Measurements from ENCODE around the gene PLEKHA1. TPM values are rescaled to one million over a fixed set of nuclear protein-coding genes. Genes with fewer than 3 reads are reported as not detected.

Gene PLEKHA1
- total and polyA plus RNA-seq, 2 of the 13 experiments (the other 11 are each of a cell fraction or from before 2014, with no cell fraction given): 32.2 to 53.3 TPM

DNA sequence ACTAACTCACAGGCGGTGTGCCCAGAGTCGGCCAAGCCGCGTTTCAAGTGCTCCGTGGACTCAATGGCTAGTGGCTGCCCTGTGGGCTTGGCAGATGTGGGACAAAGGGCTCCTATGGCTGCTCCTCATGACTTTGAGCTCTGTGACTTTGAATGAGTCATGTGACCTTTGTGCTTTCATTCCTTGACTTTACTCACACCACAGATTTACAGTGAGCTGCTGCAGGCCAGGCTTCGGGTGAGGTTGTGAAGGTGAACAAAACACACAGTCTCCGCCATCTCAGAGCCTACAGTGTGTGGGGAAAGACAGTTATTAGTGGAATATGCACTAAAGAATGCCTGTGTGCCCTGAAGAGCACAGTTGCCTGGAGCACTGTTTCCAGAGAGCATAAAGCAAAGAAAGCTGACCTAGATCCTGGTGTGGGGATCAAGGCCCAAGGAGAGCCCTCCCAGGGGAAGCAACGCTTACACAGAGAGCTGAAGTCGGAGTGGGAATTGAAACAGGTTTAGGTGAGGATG lies 29.7 kb upstream of the PLEKHA1 start (continued):
- TF ChIP-seq CCDC6 (CRISPR knock-in tag; IDR thresholded peaks at IDR 0.05) (no peak; the same call in 1 of the 2 replicates), SNAI1 (CRISPR knock-in tag; IDR thresholded peaks at IDR 0.05; ENCODE audit: borderline replicate concordance) (no peak), HNF4A (CRISPR knock-in tag; IDR thresholded peaks at IDR 0.05) (peak; percentile 95), IKZF4 (CRISPR knock-in tag; IDR thresholded peaks at IDR 0.05; ENCODE audit: borderline replicate concordance, low read depth, not compliant biosample characterization) (no peak), ZFP90 (CRISPR knock-in tag; IDR thresholded peaks at IDR 0.05; ENCODE audit: borderline replicate concordance) (0 out of 2 replicates have a peak, but pooled peaks have one; percentile 50), RFX3 (CRISPR knock-in tag; IDR thresholded peaks at IDR 0.05) (no peak), ZNF234 (CRISPR knock-in tag; conservative IDR thresholded peaks at IDR 0.05) (no peak), NBN (conservative IDR thresholded peaks at IDR 0.05) (no peak), HOXA7 (CRISPR knock-in tag; IDR thresholded peaks at IDR 0.05) (no peak), ZNF776 (CRISPR knock-in tag; IDR thresholded peaks at IDR 0.05) (no peak), ZNF451 (CRISPR knock-in tag; IDR thresholded peaks at IDR 0.05) (no peak), ZMYM2 (CRISPR knock-in tag; IDR thresholded peaks at IDR 0.05) (peak; percentile 95), GATAD1 (CRISPR knock-in tag; IDR thresholded peaks at IDR 0.05) (no peak), ZNF607 (CRISPR knock-in tag; IDR thresholded peaks at IDR 0.05; ENCODE audit: borderline replicate concordance) (no peak), ZNF468 (CRISPR knock-in tag; IDR thresholded peaks at IDR 0.05) (no peak), ZNF841 (CRISPR knock-in tag; IDR thresholded peaks at IDR 0.05; ENCODE audit: borderline replicate concordance) (no peak), HOXA3 (CRISPR knock-in tag; IDR thresholded peaks at IDR 0.05) (peak; percentile 91; the same call in 1 of the 2 replicates), MXI1 (IDR thresholded peaks at IDR 0.05; ENCODE audit: borderline replicate concordance, low read depth, low read length) (no peak; the same call in 2 of the 3 replicates), ZNF30 (CRISPR knock-in tag; IDR thresholded peaks at IDR 0.05) (no peak), KLF9 (CRISPR knock-in tag; IDR thresholded peaks at IDR 0.05; ENCODE audit: low read depth) (no peak)
- TF ChIP-seq, protein P1, sequence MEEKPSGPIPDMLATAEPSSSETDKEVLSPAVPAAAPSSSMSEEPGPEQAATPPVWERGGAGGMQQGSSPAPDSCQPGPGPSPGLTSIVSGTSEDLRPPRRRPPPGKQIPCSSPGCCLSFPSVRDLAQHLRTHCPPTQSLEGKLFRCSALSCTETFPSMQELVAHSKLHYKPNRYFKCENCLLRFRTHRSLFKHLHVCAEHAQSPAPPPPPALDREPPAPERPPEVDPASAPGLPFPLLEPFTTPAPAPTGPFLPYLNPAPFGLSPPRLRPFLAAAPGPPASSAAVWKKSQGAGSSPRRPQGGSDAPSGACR (CRISPR knock-in tag; IDR thresholded peaks at IDR 0.05): no peak
- TF ChIP-seq, protein P2, sequence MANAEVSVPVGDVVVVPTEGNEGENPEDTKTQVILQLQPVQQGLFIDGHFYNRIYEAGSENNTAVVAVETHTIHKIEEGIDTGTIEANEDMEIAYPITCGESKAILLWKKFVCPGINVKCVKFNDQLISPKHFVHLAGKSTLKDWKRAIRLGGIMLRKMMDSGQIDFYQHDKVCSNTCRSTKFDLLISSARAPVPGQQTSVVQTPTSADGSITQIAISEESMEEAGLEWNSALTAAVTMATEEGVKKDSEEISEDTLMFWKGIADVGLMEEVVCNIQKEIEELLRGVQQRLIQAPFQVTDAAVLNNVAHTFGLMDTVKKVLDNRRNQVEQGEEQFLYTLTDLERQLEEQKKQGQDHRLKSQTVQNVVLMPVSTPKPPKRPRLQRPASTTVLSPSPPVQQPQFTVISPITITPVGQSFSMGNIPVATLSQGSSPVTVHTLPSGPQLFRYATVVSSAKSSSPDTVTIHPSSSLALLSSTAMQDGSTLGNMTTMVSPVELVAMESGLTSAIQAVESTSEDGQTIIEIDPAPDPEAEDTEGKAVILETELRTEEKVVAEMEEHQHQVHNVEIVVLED (CRISPR knock-in tag; IDR thresholded peaks at IDR 0.05; ENCODE audit: borderline replicate concordance): peak; percentile 33; the same call in 1 of the 2 replicates
- TF ChIP-seq, protein P3, sequence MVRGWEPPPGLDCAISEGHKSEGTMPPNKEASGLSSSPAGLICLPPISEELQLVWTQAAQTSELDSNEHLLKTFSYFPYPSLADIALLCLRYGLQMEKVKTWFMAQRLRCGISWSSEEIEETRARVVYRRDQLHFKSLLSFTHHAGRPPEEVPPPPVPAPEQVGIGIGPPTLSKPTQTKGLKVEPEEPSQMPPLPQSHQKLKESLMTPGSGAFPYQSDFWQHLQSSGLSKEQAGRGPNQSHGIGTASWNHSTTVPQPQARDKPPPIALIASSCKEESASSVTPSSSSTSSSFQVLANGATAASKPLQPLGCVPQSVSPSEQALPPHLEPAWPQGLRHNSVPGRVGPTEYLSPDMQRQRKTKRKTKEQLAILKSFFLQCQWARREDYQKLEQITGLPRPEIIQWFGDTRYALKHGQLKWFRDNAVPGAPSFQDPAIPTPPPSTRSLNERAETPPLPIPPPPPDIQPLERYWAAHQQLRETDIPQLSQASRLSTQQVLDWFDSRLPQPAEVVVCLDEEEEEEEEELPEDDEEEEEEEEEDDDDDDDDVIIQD (CRISPR knock-in tag; IDR thresholded peaks at IDR 0.05; ENCODE audit: low read depth): peak; percentile 89; the same call in 1 of the 2 replicates
- TF ChIP-seq, protein P4, sequence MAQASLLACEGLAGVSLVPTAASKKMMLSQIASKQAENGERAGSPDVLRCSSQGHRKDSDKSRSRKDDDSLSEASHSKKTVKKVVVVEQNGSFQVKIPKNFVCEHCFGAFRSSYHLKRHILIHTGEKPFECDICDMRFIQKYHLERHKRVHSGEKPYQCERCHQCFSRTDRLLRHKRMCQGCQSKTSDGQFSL (CRISPR knock-in tag; IDR thresholded peaks at IDR 0.05): no peak
- TF ChIP-seq, protein P5, sequence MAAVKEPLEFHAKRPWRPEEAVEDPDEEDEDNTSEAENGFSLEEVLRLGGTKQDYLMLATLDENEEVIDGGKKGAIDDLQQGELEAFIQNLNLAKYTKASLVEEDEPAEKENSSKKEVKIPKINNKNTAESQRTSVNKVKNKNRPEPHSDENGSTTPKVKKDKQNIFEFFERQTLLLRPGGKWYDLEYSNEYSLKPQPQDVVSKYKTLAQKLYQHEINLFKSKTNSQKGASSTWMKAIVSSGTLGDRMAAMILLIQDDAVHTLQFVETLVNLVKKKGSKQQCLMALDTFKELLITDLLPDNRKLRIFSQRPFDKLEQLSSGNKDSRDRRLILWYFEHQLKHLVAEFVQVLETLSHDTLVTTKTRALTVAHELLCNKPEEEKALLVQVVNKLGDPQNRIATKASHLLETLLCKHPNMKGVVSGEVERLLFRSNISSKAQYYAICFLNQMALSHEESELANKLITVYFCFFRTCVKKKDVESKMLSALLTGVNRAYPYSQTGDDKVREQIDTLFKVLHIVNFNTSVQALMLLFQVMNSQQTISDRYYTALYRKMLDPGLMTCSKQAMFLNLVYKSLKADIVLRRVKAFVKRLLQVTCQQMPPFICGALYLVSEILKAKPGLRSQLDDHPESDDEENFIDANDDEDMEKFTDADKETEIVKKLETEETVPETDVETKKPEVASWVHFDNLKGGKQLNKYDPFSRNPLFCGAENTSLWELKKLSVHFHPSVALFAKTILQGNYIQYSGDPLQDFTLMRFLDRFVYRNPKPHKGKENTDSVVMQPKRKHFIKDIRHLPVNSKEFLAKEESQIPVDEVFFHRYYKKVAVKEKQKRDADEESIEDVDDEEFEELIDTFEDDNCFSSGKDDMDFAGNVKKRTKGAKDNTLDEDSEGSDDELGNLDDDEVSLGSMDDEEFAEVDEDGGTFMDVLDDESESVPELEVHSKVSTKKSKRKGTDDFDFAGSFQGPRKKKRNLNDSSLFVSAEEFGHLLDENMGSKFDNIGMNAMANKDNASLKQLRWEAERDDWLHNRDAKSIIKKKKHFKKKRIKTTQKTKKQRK (IDR thresholded peaks at IDR 0.05; ENCODE audit: low read length): no peak
